Activated CD8-positive, alpha-beta T cell treated with anti-CD3 and anti-CD28 coated beads, Interleukin-2, amount 10 ng/mL, durations not matched to agents 7 days and 5 days (primary cell): Measurements from ENCODE around the gene FHOD3. TPM values are rescaled to one million over a fixed set of nuclear protein-coding genes. Genes with fewer than 3 reads are reported as not detected.
"Not testable (repeated sequence)": the region's sequence is repeated elsewhere in the genome, so short reads cannot be mapped to it uniquely, and the experiment has no call there.

Experiments
- ATAC-seq: fragments of 150-1000 bp; cut with Tn5 transposase; one replicate; pipeline ENCODE4 v1.10.0; 2021; ENCODE audit warnings: moderate library complexity
- CTCF ChIA-PET: fragments of 350-600 bp; sonication (Branson Sonifier 250); formaldehyde crosslinking; loops from one replicate; lab custom pipeline; 2021; ENCODE audit warnings: antibody characterized with exemption; lab: Charles Lee
- POLR2A ChIA-PET: fragments of 350-600 bp; sonication (Branson Sonifier 250); formaldehyde crosslinking; loops from one replicate; lab custom pipeline; 2021; ENCODE audit warnings: antibody characterized with exemption; lab: Charles Lee
- DNase-seq: peaks from one replicate; pipeline ENCODE4 v3.0.0-alpha.2; 2020
- H3K27ac Mint-ChIP-seq: one replicate; pipeline ENCODE4 v1.8.0; 2021; ENCODE audit warnings: mild to moderate bottlenecking, mixed read lengths
- H3K27me3 Mint-ChIP-seq: one replicate; pipeline ENCODE4 v1.8.0; 2021; ENCODE audit warnings: low read depth, mixed read lengths
- H3K36me3 Mint-ChIP-seq: one replicate; pipeline ENCODE4 v1.8.0; 2021; ENCODE audit warnings: low read depth, mixed read lengths
- H3K4me1 Mint-ChIP-seq: one replicate; pipeline ENCODE4 v1.8.0; 2021; ENCODE audit warnings: low read depth, mixed read lengths
- H3K4me3 Mint-ChIP-seq: one replicate; pipeline ENCODE4 v1.8.0; 2021; ENCODE audit warnings: mild to moderate bottlenecking, mixed read lengths
- H3K9me3 Mint-ChIP-seq: one replicate; pipeline ENCODE4 v1.8.0; 2022; ENCODE audit warnings: mixed read lengths; ENCODE audit not compliant: insufficient read depth
- total RNA-seq, 2 experiments: library from RNA; stranded (reverse); gene quantifications; one replicate each; pipeline ENCODE4 v1.2.3, GENCODE V29; 2021

Gene FHOD3
- total RNA-seq, 2 experiments from 2014 or later: not detected

- Mint-ChIP-seq H3K27me3 (peaks cover 8% of the 10 kb centered on the region), H3K4me3 (no peak overlapping the region), H3K36me3 (no peaks in the 10 kb centered on the region), H3K9me3 (no peaks in the 10 kb centered on the region), H3K4me1 (no peaks in the 10 kb centered on the region), H3K27ac (no peak overlapping the region)
- POLR2A ChIA-PET: no interaction called here
- CTCF ChIA-PET: no interaction called here
- DNase-seq (no peak), ATAC-seq (no peak)
Measured at GRCh38 chr18:36539674-36540231, 242.2 kb downstream of the FHOD3 start.

GRCh38 chr18:36543030-36543429 lies 245.5 kb downstream of the FHOD3 start:
- POLR2A ChIA-PET: no interaction called here
- H3K4me1 Mint-ChIP-seq: no peaks in the 10 kb centered on the region
- ATAC-seq (no peak), DNase-seq (no peak)
- H3K27me3 Mint-ChIP-seq: peaks cover 2% of the 10 kb centered on the region
- no peak overlapping the region for H3K4me3 Mint-ChIP-seq
- no peak overlapping the region for H3K27ac Mint-ChIP-seq
- H3K36me3 Mint-ChIP-seq: no peaks in the 10 kb centered on the region
- CTCF ChIA-PET: no interaction called here
- H3K9me3 Mint-ChIP-seq: no peaks in the 10 kb centered on the region

- ChIA-PET CTCF (interaction anchor here (0.7 kb wide), 2 partner anchors 28 to 1123 kb away, joined by 3 read pairs; no protein-coding TSS in a partner anchor), POLR2A (no interaction called here)
- H3K27me3 Mint-ChIP-seq: no peaks in the 10 kb centered on the region
- no peaks in the 10 kb centered on the region for H3K4me1 Mint-ChIP-seq
- no peaks in the 10 kb centered on the region for H3K9me3 Mint-ChIP-seq
- DNase-seq: no peak
- H3K36me3 Mint-ChIP-seq: no peaks in the 10 kb centered on the region
- no peak overlapping the region for H3K27ac Mint-ChIP-seq
- ATAC-seq: no peak
- no peak overlapping the region for H3K4me3 Mint-ChIP-seq
Measured at GRCh38 chr18:36543991-36544725, 246.6 kb downstream of the FHOD3 start.

GRCh38 chr18:36545821-36546427 lies 248.4 kb downstream of the FHOD3 start:
- ATAC-seq (no peak), DNase-seq (no peak)
- no peaks in the 10 kb centered on the region for H3K4me1 Mint-ChIP-seq
- no peaks in the 10 kb centered on the region for H3K36me3 Mint-ChIP-seq
- H3K9me3 Mint-ChIP-seq: no peaks in the 10 kb centered on the region
- no peak overlapping the region for H3K4me3 Mint-ChIP-seq
- H3K27ac Mint-ChIP-seq: no peak overlapping the region
- POLR2A ChIA-PET: no interaction called here
- CTCF ChIA-PET: no interaction called here
- no peaks in the 10 kb centered on the region for H3K27me3 Mint-ChIP-seq

GRCh38 chr18:36546876-36547275 lies 249.4 kb downstream of the FHOD3 start:
- Mint-ChIP-seq H3K4me3 (no peak overlapping the region), H3K4me1 (no peaks in the 10 kb centered on the region), H3K9me3 (no peaks in the 10 kb centered on the region), H3K27me3 (no peaks in the 10 kb centered on the region), H3K27ac (no peak overlapping the region), H3K36me3 (no peaks in the 10 kb centered on the region)
- ChIA-PET CTCF (no interaction called here), POLR2A (no interaction called here)
- no peak for ATAC-seq
- DNase-seq: no peak

- ChIA-PET POLR2A (no interaction called here), CTCF (no interaction called here)
- Mint-ChIP-seq H3K27me3 (no peaks in the 10 kb centered on the region), H3K36me3 (no peaks in the 10 kb centered on the region), H3K4me3 (no peak overlapping the region), H3K4me1 (no peaks in the 10 kb centered on the region), H3K9me3 (no peaks in the 10 kb centered on the region), H3K27ac (no peak overlapping the region)
- ATAC-seq (no peak), DNase-seq (no peak)
Measured at GRCh38 chr18:36547544-36547943, 250.0 kb downstream of the FHOD3 start.

- H3K27me3 Mint-ChIP-seq, H3K4me1 Mint-ChIP-seq, ATAC-seq, H3K36me3 Mint-ChIP-seq, H3K9me3 Mint-ChIP-seq, H3K27ac Mint-ChIP-seq, H3K4me3 Mint-ChIP-seq, CTCF ChIA-PET, POLR2A ChIA-PET, DNase-seq: not testable (repeated sequence)
Measured at GRCh38 chr18:36551274-36551673, 253.8 kb downstream of the FHOD3 start.

GRCh38 chr18:36558234-36558633 lies 260.7 kb downstream of the FHOD3 start:
- POLR2A ChIA-PET: no interaction called here
- CTCF ChIA-PET: no interaction called here
- H3K27ac Mint-ChIP-seq: no peak overlapping the region

GRCh38 chr18:36559149-36559857 lies 261.8 kb downstream of the FHOD3 start:
- DNase-seq (no peak), ATAC-seq (no peak)
- Mint-ChIP-seq H3K4me1 (no peaks in the 10 kb centered on the region), H3K36me3 (no peaks in the 10 kb centered on the region), H3K9me3 (peaks cover 3% of the 10 kb centered on the region), H3K27ac (no peak overlapping the region), H3K4me3 (no peak overlapping the region), H3K27me3 (peaks cover under 1% of the 10 kb centered on the region)
- ChIA-PET CTCF (no interaction called here), POLR2A (no interaction called here)

More at GRCh38 chr18:36558234-36558633, 260.7 kb downstream of the FHOD3 start:
- ATAC-seq: no peak
- Mint-ChIP-seq H3K4me1 (no peaks in the 10 kb centered on the region), H3K9me3 (peaks cover 3% of the 10 kb centered on the region), H3K27me3 (no peaks in the 10 kb centered on the region), H3K36me3 (no peaks in the 10 kb centered on the region), H3K4me3 (no peak overlapping the region)
- no peak for DNase-seq

GRCh38 chr18:36560187-36560586 lies 262.7 kb downstream of the FHOD3 start:
- Mint-ChIP-seq H3K36me3 (no peaks in the 10 kb centered on the region), H3K9me3 (no peaks in the 10 kb centered on the region), H3K27me3 (peaks cover 3% of the 10 kb centered on the region), H3K4me3 (no peak overlapping the region), H3K27ac (no peak overlapping the region), H3K4me1 (no peaks in the 10 kb centered on the region)
- POLR2A ChIA-PET: no interaction called here
- DNase-seq: no peak
- CTCF ChIA-PET: no interaction called here
- ATAC-seq: no peak

- ChIA-PET POLR2A (no interaction called here), CTCF (no interaction called here)
- H3K27ac Mint-ChIP-seq: no peak overlapping the region
- H3K4me3 Mint-ChIP-seq: no peak overlapping the region
- DNase-seq (no peak), ATAC-seq (no peak)
- H3K36me3 Mint-ChIP-seq: no peaks in the 10 kb centered on the region
- no peaks in the 10 kb centered on the region for H3K4me1 Mint-ChIP-seq
- peaks cover 3% of the 10 kb centered on the region for H3K27me3 Mint-ChIP-seq
- H3K9me3 Mint-ChIP-seq: no peaks in the 10 kb centered on the region
Measured at GRCh38 chr18:36561046-36561445, 263.5 kb downstream of the FHOD3 start.

GRCh38 chr18:36564841-36565240 lies 267.3 kb downstream of the FHOD3 start:
- H3K4me1 Mint-ChIP-seq: no peaks in the 10 kb centered on the region
- ChIA-PET CTCF (no interaction called here), POLR2A (no interaction called here)
- no peaks in the 10 kb centered on the region for H3K36me3 Mint-ChIP-seq
- H3K9me3 Mint-ChIP-seq: no peaks in the 10 kb centered on the region
- DNase-seq: no peak
- no peak overlapping the region for H3K4me3 Mint-ChIP-seq
- no peak for ATAC-seq
- peaks cover 9% of the 10 kb centered on the region for H3K27me3 Mint-ChIP-seq
- no peak overlapping the region for H3K27ac Mint-ChIP-seq
